ENCODE measurements around the gene ZNF20. TPM values are rescaled to one million over a fixed set of nuclear protein-coding genes. Genes with fewer than 3 reads are reported as not detected.
A peak's percentile ranks its signal among the peaks of the same experiment; 100 is the strongest.

ZNF20 gene
- total RNA-seq, 3 donors from 2014 or later, result 4.4 to 7.0 (median 6.0) TPM

DNA sequence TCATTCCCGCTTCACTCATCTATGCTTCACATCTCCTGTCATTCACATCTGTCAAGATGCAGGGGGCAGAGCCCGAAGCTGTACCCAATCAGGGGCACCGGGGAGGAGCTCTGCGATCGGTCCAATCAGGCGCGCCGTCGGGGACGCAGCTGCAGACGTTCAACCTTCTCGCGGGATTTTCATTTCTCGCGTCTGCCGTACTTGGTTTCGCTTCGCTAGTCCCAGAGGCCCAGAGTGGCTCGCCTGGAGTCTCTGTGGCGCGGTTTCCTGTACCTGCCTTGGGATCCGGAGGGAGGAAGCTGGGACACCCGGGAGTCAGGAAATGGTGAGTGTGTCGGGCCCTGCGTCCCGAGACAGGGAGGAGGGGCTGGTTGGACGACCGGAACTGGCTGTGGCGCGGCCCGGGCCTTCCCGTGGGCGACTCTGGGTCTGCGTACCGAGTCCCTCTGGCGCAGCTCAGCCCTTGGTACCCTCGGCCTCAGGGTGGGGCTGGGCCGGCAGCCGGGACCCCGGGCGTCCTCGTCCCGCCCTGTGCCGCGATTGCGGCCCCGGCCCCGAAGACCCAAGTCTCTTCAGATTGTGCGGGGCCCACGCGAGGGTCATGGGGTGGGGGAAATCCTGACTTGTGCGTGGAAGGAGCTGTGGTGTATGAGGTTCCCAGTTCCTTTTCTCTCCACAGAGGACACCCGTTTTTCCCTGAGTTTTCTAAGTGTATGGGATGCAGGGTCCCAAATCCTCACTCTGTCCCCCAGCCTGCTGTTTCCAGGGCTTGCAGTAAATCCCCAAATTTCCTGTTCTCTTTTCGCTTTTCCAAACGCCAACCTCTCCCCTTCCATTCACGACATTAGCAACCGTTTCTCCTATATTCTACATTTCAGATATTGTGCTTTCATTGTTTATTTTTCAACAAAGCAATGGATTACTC, 23.0 kb upstream of the ZNF20 start, which contains the start of gene ZNF136:
Gene ZNF136 (plus strand): TSS at position 215 of the 925 bp plus-strand sequence. CDS start 108 bp downstream, at position 323.
- Histone ChIP-seq H3K9me3 (no peaks in the 10 kb centered on the region), H3K36me3 (ENCODE audit: low read depth) (no peaks in the 10 kb centered on the region), H3K4me3 (peak within 1 kb of the TSS; percentile 97), H3K4me1 (ENCODE audit: low read depth) (peaks cover 8% of the 10 kb centered on the region)
- peak; percentile 94 to 96 (median 96) for DNase-seq
- peak; percentile 99 for ATAC-seq
- no peak for TF ChIP-seq CTCF (IDR thresholded peaks at IDR 0.05)
- intact Hi-C loops (cut with DNase I, micrococcal nuclease), result no loop called here

DNA sequence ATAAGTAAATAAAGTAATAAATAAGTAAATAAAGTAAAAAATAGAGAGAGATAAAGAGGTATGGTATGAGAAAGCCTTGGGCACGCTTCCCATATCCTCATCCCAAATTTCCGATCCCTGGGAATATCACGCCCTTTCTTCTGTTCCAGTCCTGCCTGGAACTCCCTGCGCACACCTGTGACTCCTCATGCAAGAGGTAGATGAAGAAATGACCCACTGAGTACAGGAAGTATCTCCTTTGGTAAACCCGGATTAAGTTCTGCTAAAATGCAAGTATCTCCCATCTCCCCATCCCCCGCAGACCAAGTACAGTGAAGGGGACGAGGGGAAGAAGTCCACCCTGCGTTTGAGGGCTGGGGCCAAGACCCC, 22.3 kb upstream of the ZNF20 start:
- H3K4me3 ChIP-seq, result no peak overlapping the region
- ATAC-seq (peak; percentile 7), DNase-seq (no peak)
- H3K9me3 ChIP-seq, result no peaks in the 10 kb centered on the region
- TF ChIP-seq CTCF (IDR thresholded peaks at IDR 0.05), result no peak
- peaks cover 8% of the 10 kb centered on the region for H3K4me1 ChIP-seq (ENCODE audit: low read depth)
- intact Hi-C loops (cut with DNase I, micrococcal nuclease), result no loop called here
- H3K36me3 ChIP-seq (ENCODE audit: low read depth), result no peaks in the 10 kb centered on the region

GRCh38 chr19:12159773-12160414, 19.7 kb upstream of the ZNF20 start:
- DNase-seq, result no peak
- intact Hi-C loops (cut with DNase I, micrococcal nuclease), result no loop called here
- no peaks in the 10 kb centered on the region for H3K36me3 ChIP-seq (ENCODE audit: low read depth)
- H3K9me3 ChIP-seq, result no peaks in the 10 kb centered on the region
- TF ChIP-seq CTCF (IDR thresholded peaks at IDR 0.05), result no peak
- no peak for ATAC-seq
- H3K4me1 ChIP-seq (ENCODE audit: low read depth), result peaks cover 5% of the 10 kb centered on the region
- no peak overlapping the region for H3K4me3 ChIP-seq

DNA sequence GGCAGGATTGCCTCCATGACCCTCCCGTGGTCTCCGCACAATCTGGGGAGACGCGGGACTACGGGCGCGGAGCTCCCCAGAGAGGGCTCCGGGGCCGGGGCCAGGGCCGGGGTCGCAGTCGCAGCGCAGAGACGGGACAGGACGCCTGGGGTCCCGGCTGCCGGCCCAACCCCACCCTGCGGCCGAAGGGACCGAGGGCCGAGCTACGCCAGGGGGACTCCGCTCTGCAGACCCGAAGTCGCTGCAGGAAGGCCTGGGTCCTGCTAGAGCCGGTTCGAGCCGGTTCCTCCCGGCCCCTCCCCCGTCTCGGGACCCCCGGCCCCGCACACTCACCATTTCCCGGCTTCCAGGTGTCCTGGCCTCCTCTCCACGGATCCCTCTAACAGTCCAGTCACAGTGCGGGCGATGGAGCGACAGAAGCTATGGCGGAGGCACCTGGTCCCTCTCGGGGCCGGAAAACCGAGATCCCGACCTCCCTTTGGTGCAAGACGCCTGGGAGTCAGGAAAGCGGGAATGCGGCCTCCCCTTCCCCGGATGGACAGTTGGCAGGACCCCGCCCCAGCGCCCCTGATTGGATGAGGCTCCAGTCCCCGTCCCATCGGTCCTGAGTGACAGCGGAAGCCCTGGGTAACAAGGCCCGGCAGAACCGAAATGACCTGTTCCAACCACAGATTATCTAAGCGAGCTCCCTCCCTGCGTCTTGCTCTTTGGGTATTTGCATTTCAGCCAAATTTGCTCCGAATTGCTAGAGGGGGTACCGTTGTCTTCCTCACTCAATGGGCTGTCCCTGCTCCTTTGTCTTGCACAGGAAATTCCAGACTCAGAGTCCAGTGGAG, 16.3 kb upstream of the ZNF20 start, which contains the start of gene ZNF625:
Gene ZNF625 (minus strand): TSS at position 512 of the 836 bp plus-strand sequence. CDS start 176 bp downstream, at position 336.
- Histone ChIP-seq H3K4me1 (ENCODE audit: low read depth) (no peaks in the 10 kb centered on the region), H3K4me3 (peak within 1 kb of the TSS; percentile 42), H3K9me3 (no peaks in the 10 kb centered on the region), H3K36me3 (ENCODE audit: low read depth) (no peaks in the 10 kb centered on the region)
- DNase-seq (peak; percentile 85 to 87 (median 85)), ATAC-seq (peak; percentile 98)
- no peak for TF ChIP-seq CTCF (IDR thresholded peaks at IDR 0.05)
- intact Hi-C loops (cut with DNase I, micrococcal nuclease), result no loop called here

- ATAC-seq, result no peak
- Histone ChIP-seq H3K9me3 (no peaks in the 10 kb centered on the region), H3K4me3 (no peak overlapping the region), H3K36me3 (ENCODE audit: low read depth) (no peaks in the 10 kb centered on the region), H3K4me1 (ENCODE audit: low read depth) (no peaks in the 10 kb centered on the region)
- TF ChIP-seq CTCF (IDR thresholded peaks at IDR 0.05), result no peak
- intact Hi-C loops (cut with DNase I, micrococcal nuclease), result no loop called here
- DNase-seq, result no peak
Measured at GRCh38 chr19:12155324-12155860, 15.2 kb upstream of the ZNF20 start.
